GM19238 (cell line): ENCODE measurements around the gene GSC2.

Source experiments
- DNase-seq: peaks from one replicate; pipeline ENCODE4 v3.0.0; 2011; ENCODE audit warnings: low spot score; ENCODE audit not compliant: insufficient read length

Gene GSC2

DNA sequence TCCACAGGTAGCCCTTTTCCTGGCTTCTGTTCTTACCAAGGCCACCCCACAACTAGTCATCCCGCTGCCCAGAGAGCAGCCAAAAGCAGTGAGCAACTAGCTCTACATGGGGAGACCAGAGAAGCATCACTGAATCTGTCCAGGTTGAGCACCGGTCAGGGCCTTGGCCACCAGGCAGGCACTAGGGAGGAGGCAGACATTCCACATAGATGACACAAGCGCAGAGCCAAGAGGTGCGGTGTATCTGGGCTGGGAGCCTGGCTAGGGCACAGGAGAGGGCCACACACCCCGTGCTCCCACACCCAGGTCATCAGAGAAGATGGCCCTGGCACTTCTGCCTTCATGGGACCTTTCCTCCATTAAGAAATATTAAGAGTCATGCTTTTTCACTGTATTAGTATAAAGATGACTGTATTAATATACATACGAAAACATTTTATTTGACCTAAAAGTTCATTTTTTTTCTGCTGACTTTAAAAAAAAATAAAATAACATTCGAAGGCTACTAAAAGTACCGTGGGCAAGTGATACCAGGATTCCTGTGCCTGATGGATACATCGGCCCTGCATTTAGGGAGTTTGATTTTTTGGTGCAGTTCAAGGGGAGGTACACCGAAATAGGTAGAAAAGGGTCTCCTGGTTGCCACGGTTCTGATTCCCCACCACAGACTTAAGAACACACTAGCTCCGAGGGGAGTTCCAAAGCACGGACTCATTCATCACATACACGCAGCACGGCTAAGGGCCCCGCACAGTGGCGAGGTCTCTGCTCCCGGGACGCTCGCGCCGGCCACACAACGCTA lies 29.1 kb downstream of the GSC2 start:
- DNase-seq: no peak

- no peak for DNase-seq
Measured at GRCh38 chr22:19119949-19120348, 30.1 kb downstream of the GSC2 start.

DNA sequence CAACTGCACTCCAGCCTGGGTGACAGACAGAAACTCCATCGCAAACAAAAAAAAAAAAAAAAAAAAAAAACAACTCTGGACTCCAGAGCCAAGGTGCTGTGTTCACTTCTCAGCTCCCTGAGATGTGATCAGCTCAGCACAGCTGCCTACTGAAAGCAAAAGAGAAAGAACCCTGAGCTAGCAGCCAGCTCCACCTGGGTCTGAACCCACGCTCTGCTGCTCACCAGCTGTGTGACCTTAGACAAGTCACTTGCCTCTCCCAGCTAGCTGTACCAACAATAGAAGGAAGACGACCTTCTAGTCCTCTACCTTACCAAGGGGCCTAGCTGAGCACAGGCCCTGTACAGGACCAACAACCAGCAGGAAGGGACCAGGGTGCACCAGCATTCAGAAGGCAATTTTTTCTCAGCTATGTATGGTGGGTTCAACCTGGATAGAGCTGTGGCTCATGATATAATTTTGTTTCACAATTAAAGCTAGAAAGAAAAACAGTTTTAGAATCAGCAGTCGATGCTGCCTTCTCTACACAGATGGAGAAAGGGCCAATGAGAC lies 31.7 kb downstream of the GSC2 start:
- DNase-seq: peak; percentile 80

- DNase-seq: no peak
Measured at GRCh38 chr22:19117111-19117512, 33.0 kb downstream of the GSC2 start.

DNA sequence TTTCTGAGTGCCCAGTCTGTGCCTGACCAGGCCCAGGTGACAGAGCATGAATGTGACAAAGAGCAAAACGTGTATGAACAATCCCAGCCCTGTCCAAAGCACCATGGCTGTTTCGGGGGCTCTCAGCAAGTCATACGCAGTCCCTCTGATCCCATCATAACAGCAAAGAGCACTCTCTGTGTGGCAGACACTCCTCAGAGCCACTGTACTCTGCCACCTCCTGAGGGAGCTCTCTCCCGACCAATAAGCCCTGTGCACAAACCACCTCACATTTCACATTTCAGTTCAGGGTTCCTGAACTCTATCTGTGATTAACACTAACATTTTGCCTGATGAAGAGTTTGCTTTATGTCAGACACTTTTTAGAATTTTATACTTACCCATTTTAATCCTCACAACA lies 34.5 kb downstream of the GSC2 start:
- DNase-seq: no peak

DNA sequence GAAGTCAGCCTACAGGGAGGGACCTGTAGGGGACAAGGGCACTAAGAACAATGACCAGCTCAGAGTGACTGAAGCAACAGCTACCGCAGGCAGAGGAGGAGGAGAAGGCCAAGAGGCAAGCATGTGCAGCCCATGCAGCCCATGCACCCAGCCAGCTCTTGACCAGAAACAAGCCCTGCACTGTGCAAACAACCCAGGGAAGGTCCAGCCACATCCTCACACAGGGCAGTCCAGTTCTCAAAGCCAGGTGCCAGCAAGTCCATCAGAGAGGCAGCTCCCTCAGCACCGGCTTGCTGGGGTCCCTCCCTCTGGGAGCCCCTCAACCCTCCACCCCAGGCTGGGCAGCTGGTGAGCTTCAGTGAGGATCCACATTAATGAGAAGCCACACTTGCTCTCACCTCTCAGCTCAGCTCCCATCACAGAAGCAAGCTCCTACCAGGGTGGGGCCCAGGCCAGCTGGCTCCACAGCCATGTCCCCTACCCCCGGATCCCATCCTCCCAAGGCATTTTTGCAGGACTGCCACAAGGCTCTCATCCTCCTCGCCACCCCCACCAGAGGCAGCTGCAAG lies 35.0 kb downstream of the GSC2 start:
- no peak for DNase-seq

- no peak for DNase-seq
Measured at GRCh38 chr22:19113429-19113828, 36.7 kb downstream of the GSC2 start.

DNA sequence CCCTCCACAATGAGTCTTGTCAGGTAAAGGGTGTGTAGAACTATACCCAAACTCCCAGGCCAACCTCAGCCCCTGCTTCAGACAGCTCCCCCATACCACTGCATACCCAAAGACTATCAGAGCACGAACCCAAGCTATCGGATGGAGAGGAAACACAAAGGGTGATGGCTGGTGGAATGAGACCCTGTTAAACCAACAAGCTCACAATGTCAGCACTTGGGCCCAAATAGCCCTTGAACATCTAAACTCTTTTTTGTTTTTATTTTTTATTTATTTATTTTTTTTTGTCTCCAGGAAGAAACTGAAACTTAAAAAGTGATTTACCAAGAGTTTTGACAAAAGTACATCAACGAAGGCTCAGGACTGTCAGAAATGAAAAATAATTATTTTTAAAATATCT lies 38.5 kb downstream of the GSC2 start:
- DNase-seq: no peak

DNA sequence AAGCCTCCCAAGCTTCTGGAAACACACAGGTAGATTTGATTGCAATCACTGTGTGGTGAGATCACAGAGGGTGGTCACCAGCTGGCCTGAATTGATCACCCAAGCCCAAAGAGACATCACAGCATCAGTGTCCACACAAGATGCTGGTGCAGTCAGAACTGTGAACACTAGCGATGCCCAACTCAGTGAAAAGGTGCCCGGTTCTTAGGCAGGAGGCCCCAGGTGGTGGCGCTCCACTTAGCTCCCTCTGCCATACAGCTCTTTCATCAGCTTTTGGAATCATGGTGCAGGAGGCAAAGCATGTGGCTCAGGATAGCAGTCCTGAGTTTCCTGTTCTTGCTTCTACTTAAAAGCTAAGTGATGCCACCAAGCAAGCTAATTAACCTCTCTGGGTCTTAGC lies 39.0 kb downstream of the GSC2 start:
- no peak for DNase-seq

DNA sequence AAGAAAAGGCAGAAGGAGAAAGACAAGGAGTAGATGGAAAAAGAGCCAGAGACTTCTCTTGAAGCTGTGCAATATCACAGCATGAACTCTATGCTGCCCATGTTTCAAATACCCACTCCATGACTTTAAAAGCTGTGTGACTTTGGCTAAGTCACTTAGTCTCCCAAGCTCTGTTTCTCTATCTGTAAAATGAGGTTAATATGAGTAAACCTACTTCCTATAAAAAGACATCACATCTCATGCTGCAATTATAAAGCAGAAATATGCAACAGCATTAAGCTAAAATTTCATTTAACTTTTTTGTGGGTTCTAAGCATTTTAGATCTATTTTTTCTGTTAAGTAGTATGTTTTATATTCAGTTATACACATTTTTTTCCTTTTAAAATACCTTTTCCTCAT lies 39.4 kb downstream of the GSC2 start:
- DNase-seq: no peak

DNA sequence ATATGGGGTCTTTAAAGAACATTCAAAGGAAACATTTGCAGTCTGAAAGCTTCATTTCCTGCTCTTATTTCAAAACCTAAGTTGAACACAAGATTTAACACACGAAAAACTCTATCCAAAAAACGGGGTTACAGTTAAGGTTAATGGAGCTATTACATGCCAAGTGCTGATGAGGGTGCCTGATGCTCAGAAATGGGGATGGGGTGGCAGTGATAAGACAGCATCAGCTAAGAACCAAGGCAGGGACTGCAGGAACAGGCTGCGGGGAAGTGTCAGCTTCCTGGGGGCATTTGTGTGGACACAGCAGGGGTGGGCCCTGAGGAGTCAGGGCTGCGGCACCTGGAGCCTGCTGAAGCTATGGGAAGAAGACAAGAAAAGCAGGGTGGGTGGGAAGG lies 40.0 kb downstream of the GSC2 start:
- no peak for DNase-seq

DNA sequence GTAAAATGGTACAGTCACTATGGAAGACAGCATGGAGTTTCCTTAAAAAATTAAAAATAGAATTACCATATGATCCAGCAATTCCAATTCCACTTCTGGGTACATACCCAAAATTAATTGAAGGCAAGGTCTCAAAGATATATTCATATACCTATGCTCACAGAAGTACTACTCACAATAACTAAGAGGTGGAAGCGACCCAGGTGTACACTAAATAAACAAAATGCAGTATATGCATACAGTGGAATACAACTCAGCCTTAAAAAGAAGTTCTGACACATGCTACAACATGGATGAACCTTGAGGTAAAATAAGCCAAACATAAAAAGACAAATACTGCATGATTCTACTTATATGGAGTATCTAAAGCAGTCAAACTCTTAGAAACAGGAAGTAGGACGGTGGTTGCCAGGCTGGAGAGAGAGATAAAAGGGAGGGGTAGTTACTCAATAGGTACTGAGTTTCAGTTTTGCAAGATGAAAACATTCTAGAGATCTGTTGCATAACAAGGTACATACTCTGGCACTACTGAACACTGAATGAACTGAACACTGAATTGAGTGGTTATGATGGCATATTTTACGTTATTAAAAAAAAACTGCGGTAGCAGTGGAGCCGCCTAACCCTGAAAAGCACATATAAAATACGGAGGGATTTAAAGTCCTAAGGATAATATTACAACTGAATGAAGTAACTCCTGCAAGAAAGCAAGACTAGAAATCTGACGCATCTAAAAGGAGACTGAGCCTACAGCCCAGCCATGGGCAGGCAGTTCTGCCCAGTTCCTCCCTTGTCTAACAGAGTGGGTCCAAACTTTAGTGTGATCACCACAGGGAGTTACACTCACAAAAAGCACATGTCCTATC lies 40.7 kb downstream of the GSC2 start:
- DNase-seq: peak; percentile 60

- DNase-seq: no peak
Measured at GRCh38 chr22:19108807-19109197, 41.3 kb downstream of the GSC2 start.

DNA sequence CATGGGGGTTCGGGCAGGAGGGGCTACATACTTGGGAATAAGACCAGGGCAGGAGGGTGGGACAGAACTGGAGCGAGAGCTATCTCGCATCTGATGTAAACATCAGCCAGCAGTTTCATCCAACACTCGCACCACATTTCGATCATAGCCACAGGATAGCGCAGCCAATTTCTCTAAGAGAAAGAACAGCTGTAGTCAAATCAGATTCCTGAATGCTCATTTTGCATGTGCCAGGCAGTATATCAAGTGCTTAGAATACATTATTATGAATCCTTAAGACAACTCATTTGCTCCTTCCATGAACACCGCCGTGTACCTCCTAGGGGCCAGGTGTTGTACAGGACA lies 42.4 kb downstream of the GSC2 start:
- no peak for DNase-seq

- no peak for DNase-seq
Measured at GRCh38 chr22:19106886-19107729, 43.0 kb downstream of the GSC2 start.

DNA sequence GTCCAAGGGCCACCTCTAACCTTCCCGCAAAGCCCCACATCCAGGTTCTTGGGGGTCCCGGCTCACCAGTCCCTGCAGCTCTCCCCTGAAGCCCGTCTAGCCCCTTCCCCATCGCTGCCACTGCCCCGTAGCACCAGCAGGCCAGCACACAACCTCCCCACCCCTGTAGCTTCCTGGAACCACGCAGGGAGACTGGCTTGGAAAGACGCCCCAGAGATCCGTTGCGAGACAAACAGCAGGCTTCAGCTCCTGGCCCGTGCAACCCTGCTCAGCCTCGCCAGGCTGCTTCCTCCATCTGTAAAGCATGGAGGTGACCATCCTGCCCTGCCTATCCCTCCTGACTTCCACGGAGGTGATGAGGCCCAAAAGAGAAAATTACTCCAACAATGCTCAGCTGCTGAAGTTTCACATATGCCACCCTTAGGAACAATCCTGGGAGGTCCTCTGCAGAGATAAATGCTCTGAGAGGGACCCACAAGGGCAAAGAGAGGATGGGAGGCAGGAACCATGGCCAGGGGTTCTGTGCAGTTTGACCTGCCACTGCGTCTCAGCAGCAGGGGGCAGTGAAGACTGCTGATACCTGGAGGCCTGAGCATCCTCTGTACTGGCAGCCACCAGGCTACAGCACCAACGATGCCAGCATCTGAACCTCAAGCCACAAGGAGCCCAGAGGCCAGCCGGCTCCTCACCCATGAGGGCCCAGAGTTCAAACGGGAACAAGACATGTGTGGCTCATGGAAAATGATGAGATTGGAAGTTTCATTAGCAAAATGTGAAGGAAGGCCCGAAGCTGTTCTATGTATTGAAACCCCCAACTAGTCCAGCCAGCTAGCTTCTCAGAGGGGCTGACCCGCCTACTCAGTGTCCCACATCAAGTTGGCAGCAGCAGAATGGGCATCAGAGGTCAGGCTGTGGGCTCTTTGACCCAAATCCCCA lies 44.0 kb downstream of the GSC2 start:
- DNase-seq: no peak

GRCh38 chr22:19105456-19105855 lies 44.6 kb downstream of the GSC2 start:
- no peak for DNase-seq

GRCh38 chr22:19103880-19104821 lies 45.9 kb downstream of the GSC2 start:
- DNase-seq: no peak

GRCh38 chr22:19098157-19098556 lies 51.9 kb downstream of the GSC2 start:
- no peak for DNase-seq
